Right lung (tissue), 5 donors: Measurements from ENCODE around the gene CIRBP. TPM values are rescaled to one million over a fixed set of nuclear protein-coding genes. Genes with fewer than 3 reads are reported as not detected.

Source experiments
- DNase-seq, 2 donors: peaks; one replicate each; pipeline ENCODE4 v3.0.0-alpha.2; 2013
- polyA plus RNA-seq, 5 donors: library from polyadenylated mRNA; unstranded; fragments of 120-200 nt; gene quantifications; one replicate each; pipeline versions ENCODE4 v1.2.1 to v1.2.3, GENCODE V29; 2013; ENCODE audit warnings: inconsistent platforms in 1 of 5, low replicate concordance in 1 of 5; ENCODE audit not compliant: insufficient read length in 5 of 5, insufficient read depth in 1 of 5

Gene CIRBP
- polyA plus RNA-seq, 5 donors = 774 to 1,053 (median 920) TPM

GRCh38 chr19:1275260-1275975 lies 6.3 kb downstream of the CIRBP start, which contains the start of gene FAM174C:
FAM174C (plus strand) TSS chr19:1275530; CDS start chr19:1275550, 20 bp downstream.
- DNase-seq = peak; percentile 94

- DNase-seq = no peak
Measured at GRCh38 chr19:1275976-1276627, 7.0 kb downstream of the CIRBP start.

- DNase-seq = no peak
Measured at GRCh38 chr19:1276628-1277022, 7.5 kb downstream of the CIRBP start.

GRCh38 chr19:1277061-1277460 lies 7.9 kb downstream of the CIRBP start:
- no peak for DNase-seq

- DNase-seq = no peak
Measured at GRCh38 chr19:1278074-1278473, 8.9 kb downstream of the CIRBP start.

GRCh38 chr19:1278713-1279660 lies 9.9 kb downstream of the CIRBP start:
- DNase-seq = no peak

- DNase-seq = peak; percentile 78 to 85
Measured at GRCh38 chr19:1279782-1280341, 10.7 kb downstream of the CIRBP start.

GRCh38 chr19:1280636-1281568 lies 11.8 kb downstream of the CIRBP start:
- no peak for DNase-seq

GRCh38 chr19:1281569-1282287 lies 12.6 kb downstream of the CIRBP start:
- DNase-seq = no peak

GRCh38 chr19:1282588-1283206 lies 13.6 kb downstream of the CIRBP start:
- DNase-seq = no peak

GRCh38 chr19:1283207-1283916 lies 14.2 kb downstream of the CIRBP start:
- DNase-seq = no peak

GRCh38 chr19:1283917-1284292 lies 14.8 kb downstream of the CIRBP start:
- no peak for DNase-seq

- no peak for DNase-seq
Measured at GRCh38 chr19:1284293-1284978, 15.3 kb downstream of the CIRBP start.

GRCh38 chr19:1284979-1285736 lies 16.0 kb downstream of the CIRBP start:
- DNase-seq = no peak

GRCh38 chr19:1285737-1286360 lies 16.7 kb downstream of the CIRBP start, which contains the start of gene EFNA2:
EFNA2 (plus strand) TSS chr19:1285873; CDS start chr19:1286169, 296 bp downstream.
- no peak for DNase-seq

- no peak for DNase-seq
Measured at GRCh38 chr19:1286487-1287353, 17.6 kb downstream of the CIRBP start.
